NCI-H2227 (cell line): ENCODE measurements around the gene SLC9A9.

ENCODE experiments used
- DNase-seq: peaks from one replicate; lab custom pipeline; 2025; ENCODE audit not compliant: unreplicated experiment; lab: John Stamatoyannopoulos, UW

The SLC9A9 gene

GRCh38 chr3:143573610-143574303 lies 274.5 kb downstream of the SLC9A9 start:
- DNase-seq = no peak

- no peak for DNase-seq
Measured at GRCh38 chr3:143571548-143571947, 276.7 kb downstream of the SLC9A9 start.

- no peak for DNase-seq
Measured at GRCh38 chr3:143567823-143568222, 280.4 kb downstream of the SLC9A9 start.

- no peak for DNase-seq
Measured at GRCh38 chr3:143565951-143566350, 282.3 kb downstream of the SLC9A9 start.

- no peak for DNase-seq
Measured at GRCh38 chr3:143563786-143564185, 284.5 kb downstream of the SLC9A9 start.

GRCh38 chr3:143562789-143563188 lies 285.5 kb downstream of the SLC9A9 start:
- DNase-seq = no peak

GRCh38 chr3:143559296-143559695 lies 289.0 kb downstream of the SLC9A9 start:
- no peak for DNase-seq

GRCh38 chr3:143552851-143553250 lies 295.4 kb downstream of the SLC9A9 start:
- DNase-seq = no peak

GRCh38 chr3:143551761-143552160 lies 296.5 kb downstream of the SLC9A9 start:
- no peak for DNase-seq

- DNase-seq = no peak
Measured at GRCh38 chr3:143548861-143549497, 299.3 kb downstream of the SLC9A9 start.

- no peak for DNase-seq
Measured at GRCh38 chr3:143548393-143548792, 299.9 kb downstream of the SLC9A9 start.

- no peak for DNase-seq
Measured at GRCh38 chr3:143538577-143538981, 309.7 kb downstream of the SLC9A9 start.

GRCh38 chr3:143538061-143538460 lies 310.2 kb downstream of the SLC9A9 start:
- DNase-seq = no peak

- DNase-seq = no peak
Measured at GRCh38 chr3:143536817-143537535, 311.3 kb downstream of the SLC9A9 start.

GRCh38 chr3:143535994-143536784 lies 312.1 kb downstream of the SLC9A9 start:
- DNase-seq = no peak

GRCh38 chr3:143533391-143533790 lies 314.9 kb downstream of the SLC9A9 start:
- no peak for DNase-seq

GRCh38 chr3:143532091-143532490 lies 316.2 kb downstream of the SLC9A9 start:
- no peak for DNase-seq

- DNase-seq = no peak
Measured at GRCh38 chr3:143531101-143531500, 317.2 kb downstream of the SLC9A9 start.

- no peak for DNase-seq
Measured at GRCh38 chr3:143529798-143530197, 318.5 kb downstream of the SLC9A9 start.

GRCh38 chr3:143529018-143529478 lies 319.2 kb downstream of the SLC9A9 start:
- no peak for DNase-seq

GRCh38 chr3:143526011-143526545 lies 322.2 kb downstream of the SLC9A9 start:
- DNase-seq = no peak
